Neural cell (in vitro differentiated cells): ENCODE measurements around the gene RGS6.

Experiments
- CTCF ChIP-seq: fragments of 450-650 bp; IDR thresholded peaks from 2 replicates; pipeline ENCODE4 v1.5.1; 2014; ENCODE audit warnings: antibody characterized with exemption, mild to moderate bottlenecking, moderate library complexity; ENCODE audit not compliant: poor library complexity, severe bottlenecking
- MXI1 ChIP-seq: fragments of 450-650 bp; conservative IDR thresholded peaks from 2 replicates; pipeline ENCODE4 v1.6.1; 2014; ENCODE audit warnings: antibody characterized with exemption, mild to moderate bottlenecking; ENCODE audit not compliant: poor library complexity, severe bottlenecking
- RAD21 ChIP-seq: fragments of 450-650 bp; conservative IDR thresholded peaks from 2 replicates; pipeline ENCODE4 v1.6.1; 2014; ENCODE audit warnings: antibody characterized with exemption, mild to moderate bottlenecking, moderate library complexity
- REST ChIP-seq: IDR thresholded peaks from 2 replicates; pipeline ENCODE4 v1.6.1; 2012; ENCODE audit warnings: borderline replicate concordance
- TAF1 ChIP-seq: IDR thresholded peaks from 2 replicates; pipeline ENCODE4 v1.6.1; 2012; ENCODE audit warnings: low read depth

- TF ChIP-seq RAD21, result no peak
- no peak for TF ChIP-seq CTCF
- TF ChIP-seq REST, result no peak
- TF ChIP-seq MXI1, result no peak
- no peak for TF ChIP-seq TAF1
Measured at GRCh38 chr14:72098210-72098609, 166.0 kb downstream of the RGS6 start.
